Stimulated activated CD4-positive, alpha-beta T cell treated with anti-CD3 and anti-CD28 coated beads, Interleukin-1b, Interleukin-23, amount 100 ng/mL, for 24 hours (primary cell): ENCODE measurements around the gene COL18A1.

Experiments used
- DNase-seq, 4 experiments: peaks; one replicate each; pipeline ENCODE4 v3.0.0-alpha.2; 2020; ENCODE audit warnings: low read depth in 4 of 4, low spot score in 1 of 4

The COL18A1 gene

DNA sequence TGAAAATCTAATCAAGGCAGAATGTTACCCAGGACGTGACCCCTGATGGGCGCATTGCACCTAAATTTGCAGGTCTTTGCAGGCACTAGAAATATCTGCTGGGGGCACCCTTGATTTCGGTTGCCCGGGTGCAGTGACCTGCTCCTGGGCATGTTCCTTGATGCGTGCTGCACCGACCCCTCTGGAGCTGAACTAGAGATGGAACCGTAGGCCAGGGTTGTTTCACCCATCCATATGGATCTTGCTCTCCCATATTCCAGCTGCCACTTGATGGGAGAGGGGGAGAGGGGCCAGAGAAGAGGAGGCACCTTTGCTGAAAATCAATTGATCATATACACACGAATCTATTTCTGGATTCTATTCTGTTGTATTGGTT, 8.4 kb upstream of the COL18A1 start:
- DNase-seq: no peak

GRCh38 chr21:45397381-45397780, 7.6 kb upstream of the COL18A1 start:
- DNase-seq: no peak

DNA sequence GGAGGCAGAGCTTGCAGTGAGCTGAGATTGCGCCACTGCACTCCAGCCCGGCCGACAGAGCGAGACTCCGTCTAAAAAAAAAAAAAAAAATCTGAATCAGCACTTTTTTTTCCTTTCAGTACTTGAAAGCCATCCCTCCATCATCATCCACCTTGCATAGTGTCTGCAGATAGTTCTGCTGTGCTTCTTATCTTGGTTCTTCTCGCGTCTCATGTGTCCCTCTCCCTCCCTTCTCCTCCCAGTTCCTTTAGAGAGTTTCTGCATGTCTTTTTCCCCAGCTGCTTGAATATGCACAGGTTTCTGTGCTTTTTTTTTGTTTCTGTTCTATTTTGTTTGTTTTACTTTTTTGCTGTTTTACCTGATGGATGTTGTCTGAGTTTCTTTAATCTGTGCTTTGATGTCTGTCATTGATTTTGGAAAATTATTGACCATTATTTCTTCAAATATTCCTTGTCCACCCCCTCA, 3.9 kb upstream of the COL18A1 start:
- no peak for DNase-seq

DNA sequence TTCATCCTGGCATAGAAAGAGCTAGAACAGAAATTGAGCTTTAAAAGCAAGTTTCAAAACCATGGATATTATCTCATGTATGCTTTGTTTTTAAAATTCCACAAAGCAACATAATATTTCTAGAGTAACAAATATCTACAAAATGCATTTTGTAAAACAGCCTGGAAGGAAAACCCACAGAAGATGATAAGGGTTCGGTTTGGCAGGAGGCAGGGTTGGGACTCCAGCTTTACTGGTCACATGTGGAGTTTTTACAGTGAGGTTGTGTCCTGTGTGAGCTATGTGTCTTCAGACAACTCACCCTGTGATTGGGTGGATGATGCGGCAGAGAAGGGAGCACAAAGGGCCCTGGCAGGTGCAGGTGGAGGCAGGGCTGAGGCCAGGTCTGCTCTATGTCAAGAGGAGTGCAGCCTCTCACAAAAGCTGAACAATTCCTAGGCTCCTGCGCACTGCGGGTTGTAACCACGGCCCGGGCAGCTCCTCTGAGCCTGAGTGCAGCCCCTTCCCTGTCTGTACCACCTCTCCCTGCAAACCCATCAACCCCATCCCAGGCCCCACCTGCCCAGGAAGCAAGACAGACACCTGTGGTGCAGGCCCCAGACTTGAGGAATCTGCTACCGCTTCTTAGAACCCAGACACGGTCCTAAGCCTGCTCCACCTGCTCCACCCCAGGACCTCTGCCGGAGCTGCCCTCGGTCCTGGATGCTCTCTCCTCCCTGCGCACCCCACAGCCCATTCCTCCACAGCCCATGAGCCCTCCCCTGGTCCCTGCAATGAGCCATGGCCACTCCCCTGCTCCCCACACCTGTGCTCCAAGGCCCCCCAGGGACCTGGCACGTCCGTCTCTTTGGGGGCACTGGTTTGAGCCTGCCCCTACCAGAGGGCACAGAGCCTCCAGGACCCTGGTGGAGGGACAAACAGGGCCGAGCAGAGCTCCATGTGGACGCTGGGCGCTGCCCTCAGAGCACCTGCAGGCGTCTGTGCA, 2.8 kb upstream of the COL18A1 start:
- no peak for DNase-seq

GRCh38 chr21:45403133-45403824, 1.7 kb upstream of the COL18A1 start:
- DNase-seq: no peak

DNA sequence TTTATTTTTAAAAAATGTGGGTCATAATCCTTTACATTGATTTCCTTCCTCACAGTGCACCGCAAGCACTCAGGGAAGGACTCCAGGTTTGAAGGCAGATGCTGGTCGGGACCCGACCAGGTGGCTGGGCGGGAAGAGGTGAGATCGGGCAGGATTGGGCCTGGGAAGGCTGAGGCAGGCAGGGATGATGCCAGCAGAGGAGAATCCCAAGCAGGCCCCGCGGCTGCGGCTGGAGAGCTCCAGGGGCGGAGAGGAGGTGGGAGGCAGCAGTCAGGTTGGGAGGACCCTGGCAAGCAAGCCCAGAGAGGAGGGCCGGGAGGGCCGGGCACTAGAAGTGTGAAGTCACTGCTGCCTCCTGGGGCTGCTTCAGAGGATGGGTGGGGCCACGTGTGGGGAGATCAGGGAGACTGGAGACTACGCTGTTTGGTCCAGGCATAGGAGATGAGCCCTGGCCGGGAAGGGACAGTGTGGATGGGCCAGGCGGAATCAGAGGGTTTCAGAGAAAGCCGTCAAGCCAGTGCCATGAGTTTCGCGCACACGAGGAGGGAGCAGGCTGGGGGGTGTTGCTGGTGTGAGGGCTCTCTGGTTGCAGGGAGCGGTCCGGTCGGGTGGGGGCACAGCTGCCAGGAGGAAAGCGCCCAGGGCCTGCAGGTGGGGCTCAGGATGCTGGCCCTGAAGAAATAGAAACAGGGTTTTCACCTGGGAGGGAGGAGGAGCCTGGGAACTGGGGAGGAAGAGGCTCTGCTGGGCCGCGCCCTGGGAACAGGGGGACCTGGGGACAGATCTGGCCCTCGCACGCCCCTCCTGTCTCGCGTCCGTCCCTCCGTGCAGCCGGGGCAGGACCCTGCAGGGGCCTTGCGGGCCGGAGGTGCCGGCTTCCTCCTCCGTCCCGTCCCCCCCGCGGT, 888 bp upstream of the COL18A1 start:
- DNase-seq: no peak

GRCh38 chr21:45405271-45405818, 380 bp downstream of the COL18A1 start:
- DNase-seq: no peak

DNA sequence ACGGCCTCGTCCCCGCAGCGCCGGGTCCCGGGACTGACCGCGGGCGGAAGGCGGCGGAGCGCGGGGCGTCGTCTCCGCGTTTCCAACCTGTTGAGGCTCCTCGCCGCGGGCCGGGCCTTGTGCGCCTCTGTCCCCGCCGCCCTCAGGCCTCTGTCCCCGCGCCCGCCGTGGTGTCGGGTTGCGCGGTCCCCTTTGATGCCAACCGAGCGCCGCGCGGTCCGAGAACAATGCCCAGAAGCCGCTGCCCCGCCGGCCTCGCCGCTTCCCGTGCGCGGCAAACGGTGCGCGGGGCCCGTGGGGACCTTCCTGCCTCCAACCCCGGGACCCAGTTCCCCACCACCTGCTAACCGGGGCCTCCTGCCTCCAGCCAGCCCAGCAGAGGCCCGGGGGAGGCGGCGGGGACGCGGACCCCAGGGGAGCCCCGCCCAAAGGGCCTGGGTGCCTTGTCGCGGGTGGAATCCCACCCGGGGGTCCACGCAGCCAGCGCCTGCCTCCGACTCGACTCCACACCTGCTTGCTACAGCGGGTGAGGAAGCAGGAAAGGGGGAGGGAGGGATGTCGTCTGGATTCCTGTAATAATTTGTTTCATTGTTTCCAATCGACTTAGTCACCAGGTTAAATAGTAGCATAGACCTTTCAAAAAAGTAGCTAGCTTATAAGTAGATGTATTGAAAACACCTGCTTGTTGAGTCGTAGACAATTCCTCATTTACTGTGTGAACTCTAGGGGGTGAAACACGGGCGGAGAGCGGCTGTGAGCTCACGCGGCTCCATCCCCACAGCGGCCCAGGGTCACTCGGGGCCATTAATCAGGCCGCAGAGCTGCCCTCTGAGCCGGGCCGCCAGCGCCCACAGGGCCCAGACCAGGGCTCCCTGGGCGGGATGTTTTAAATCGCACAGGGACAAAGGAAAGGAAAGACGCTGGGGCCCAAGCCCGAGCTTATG, 1.1 kb downstream of the COL18A1 start:
- peak in 1 of 4 experiments; percentile 24 for DNase-seq

DNA sequence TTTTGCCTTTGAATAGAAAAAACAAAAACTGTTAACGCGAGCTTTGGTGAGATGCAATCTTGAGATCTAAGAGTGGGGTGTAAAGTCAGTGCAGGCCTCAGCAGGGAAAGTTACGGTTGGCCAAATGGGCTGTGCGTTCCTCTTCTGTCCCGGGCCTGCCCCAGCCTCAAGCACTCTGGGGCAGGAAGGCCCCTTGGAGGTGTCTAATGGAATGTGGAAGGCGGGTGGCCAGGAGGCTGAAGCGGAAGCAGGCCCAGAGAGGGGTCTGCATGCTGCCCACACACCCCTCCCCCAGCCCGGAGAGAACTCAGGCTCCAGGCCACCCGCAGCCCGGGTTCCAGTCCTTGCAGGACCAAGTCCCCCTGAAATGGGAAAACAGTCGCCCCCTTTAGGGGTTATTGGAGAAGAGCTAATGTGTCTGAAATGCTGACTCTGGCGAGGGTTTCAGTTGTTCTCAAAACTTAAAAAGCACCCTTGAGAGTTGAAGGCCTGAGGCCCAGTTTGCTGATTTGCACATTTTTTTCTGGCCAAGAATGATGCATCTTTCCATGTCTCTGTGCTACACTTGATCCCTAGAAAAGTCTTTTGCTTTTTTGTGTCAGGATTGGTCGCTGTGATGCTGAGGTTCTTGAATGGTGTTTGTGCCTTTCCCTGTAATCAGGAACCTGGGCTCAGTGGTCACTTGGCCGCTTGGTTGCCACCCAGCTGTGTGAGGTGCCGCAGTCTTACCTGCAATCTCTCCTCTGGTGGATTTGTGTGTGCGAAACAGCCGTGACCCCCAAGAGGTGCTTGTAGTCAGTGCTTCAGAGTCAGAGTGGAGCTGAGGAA, 2.0 kb downstream of the COL18A1 start:
- DNase-seq: no peak

GRCh38 chr21:45407629-45408247, 2.8 kb downstream of the COL18A1 start:
- DNase-seq: no peak

- no peak for DNase-seq
Measured at GRCh38 chr21:45408271-45408791, 3.4 kb downstream of the COL18A1 start.

DNA sequence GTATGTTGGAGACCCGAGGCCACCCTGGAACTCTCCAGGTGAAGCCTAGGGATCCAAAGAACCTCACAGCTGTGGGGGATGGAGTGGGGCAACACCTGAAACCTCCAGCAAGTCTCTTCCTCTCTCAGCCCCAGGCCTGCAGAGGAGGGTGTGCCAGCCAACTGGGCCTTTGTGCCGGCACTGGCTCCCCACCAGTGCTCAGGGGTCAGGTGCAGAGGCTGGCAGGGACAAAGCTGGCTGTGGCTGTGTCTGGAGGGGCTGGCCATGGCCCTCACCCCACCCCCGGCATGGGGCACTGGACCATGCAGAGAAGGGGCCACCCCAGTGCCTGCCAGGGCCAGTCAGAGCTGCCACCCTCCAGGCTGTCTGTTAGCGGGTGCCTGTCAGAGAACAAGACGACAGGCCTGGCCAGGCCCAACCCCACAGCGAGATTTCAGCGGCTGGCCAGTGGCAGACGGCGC, 3.9 kb downstream of the COL18A1 start:
- no peak for DNase-seq

GRCh38 chr21:45409466-45410150, 4.6 kb downstream of the COL18A1 start:
- no peak for DNase-seq

DNA sequence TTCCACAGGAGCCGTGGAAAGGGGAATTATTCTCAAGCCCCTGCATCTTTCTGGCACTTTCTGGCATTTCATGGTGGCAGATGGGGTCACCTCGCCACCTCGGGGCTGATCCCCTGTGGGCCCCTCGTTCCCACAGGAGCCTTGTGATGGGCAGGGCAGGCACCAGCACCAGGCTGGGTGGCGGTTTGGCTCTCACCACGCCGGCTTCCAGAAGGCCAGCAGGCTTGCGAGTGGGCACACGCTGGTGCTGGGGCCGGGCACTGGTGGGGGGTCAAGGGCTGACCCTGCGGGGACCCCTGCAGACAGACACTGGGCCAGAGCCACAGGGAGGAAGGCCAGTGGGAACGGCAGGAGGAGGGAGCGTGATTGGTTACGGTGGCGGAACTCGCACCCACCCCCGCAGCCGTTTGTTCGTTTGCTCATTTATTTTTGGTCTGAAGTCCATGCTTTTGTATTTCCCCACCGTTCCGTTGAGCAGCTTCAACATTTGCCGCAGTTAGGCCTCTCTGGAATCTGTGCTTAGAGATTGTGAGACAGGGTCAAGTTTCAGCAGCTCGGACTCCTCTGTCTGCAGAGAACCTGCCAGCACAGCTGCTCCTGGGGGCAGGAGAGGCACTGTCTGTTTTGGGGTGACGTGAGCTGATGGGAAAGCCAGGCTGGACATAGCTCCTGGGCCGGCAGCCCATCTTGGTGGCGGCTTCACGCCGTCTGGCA, 5.3 kb downstream of the COL18A1 start:
- DNase-seq: no peak

DNA sequence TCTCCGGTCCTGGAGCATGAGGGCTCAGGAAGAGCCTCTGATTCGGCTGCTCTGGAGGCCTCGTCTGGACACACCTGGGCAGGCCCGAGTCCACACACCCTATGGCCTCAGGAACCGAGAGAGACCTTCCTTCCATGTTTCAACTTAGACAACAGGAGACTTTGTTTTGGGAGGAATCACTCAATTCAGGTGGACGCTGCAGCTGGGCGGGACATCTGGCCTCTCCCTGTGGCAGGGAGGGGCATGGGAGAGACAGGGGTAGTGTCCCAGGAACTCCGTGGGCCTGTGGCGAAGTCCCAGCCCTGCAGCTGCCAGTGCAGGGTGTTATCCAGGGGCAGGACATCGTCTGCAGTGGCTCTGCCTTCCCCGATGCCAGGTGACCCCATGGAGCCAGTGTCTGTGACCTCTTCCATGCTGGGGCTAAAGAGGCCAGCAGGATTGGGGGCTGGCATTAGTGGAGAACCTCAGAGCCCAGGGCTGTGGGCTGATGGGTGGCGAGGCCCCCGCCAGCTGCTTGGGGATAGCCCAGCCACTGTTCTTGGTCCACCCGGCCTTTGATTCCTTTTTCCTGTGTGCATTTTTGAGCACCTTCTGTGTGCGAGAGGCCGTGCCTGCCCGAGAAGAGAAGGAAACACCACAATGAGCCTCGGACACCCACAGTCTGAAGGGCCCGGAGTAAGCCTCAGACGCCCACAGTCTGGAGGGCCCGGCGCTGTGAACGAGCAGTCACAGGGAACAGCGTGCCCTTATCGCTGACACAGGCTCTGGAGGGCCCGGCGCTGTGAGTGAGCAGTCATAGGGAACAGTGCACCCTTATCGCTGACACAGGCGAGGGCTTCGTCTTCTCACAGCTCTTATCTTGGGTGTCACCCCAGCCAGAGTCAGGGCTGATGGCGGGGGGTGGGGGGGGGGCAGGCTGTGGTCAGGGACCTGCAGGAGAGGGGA, 6.2 kb downstream of the COL18A1 start:
- DNase-seq: no peak

GRCh38 chr21:45411810-45412206, 6.8 kb downstream of the COL18A1 start:
- no peak for DNase-seq
